HG03460 (cell line): ENCODE results near the gene CIC.
A peak's percentile ranks its signal among the peaks of the same experiment; 100 is the strongest.

Experiments
- ATAC-seq: cut with Tn5 transposase; IDR thresholded peaks from one replicate; pipeline ENCODE4 v1.9.1; 2021; ENCODE audit not compliant: unreplicated experiment

Gene CIC

GRCh38 chr19:42268704-42269477, at the start of gene CIC:
CIC (plus strand) TSS chr19:42269252; CDS start chr19:42271784, 2,532 bp downstream.
- ATAC-seq: peak; percentile 68

DNA sequence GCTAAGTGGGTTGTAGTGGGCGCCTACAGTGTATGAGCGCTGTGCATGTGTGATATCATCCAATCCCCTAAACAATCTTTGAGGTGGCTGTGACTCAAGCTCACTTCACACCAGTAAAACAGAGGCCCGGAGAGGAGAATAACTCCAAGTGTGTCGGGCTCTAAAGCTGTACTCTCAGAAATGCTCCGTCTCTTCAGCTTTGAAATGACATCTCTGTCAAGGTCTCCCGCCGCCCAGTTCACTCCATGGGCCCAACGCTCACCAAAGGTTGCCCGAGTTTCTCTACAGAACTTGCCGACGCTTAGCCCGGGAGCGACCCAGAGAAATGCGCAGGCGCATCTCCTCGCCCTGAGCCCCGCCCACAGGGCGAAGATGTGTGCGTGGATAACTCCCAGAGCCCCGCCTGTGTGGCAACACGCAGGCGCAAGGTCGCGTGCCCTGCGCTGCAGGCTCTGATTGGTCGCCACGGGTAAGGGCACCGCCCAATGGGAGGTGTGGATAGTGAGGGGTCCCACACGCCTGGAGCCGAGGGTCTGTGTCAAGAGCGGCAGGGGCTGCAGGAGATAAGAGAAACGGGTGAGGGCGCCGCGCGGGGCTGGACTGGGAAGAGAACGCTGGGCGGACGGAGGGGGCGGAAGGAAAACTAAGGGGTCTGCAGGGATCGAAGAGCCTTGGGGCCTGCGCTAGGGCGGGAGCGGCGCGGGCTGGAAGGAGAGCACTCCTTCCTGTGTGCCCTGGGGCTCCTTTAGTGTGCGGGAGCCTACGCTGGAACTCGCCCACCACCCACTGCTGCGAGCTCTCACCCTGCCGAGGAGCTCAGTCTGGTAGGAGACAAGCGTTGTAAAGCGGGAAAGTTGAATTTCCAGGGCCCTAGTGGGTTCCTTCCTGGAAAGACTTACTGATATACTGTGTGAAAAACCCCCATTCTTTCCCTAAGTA, 49.0 kb upstream of the CIC start, which contains the start of gene ZNF526:
ZNF526 (plus strand) TSS at position 501 of the 939 bp plus-strand sequence. CDS start 4,092 bp downstream, outside the sequence.
- peak; percentile 74 for ATAC-seq

DNA sequence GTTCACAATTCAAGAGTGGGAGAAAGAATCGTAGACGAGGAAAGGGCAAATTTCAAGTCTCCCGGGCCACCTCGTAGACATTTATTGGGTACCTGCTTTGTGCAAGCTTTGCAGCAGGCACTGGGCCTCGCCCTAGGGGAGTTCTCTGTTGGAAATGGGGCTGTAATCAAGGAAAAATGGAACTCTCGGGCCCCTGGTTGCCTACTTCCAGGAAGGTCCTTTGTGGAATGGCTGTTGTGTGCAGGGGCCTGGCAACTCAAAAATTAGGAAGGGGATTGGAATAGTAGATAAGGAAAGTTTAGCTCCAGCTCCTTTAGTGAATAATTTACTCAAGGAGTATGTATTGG, 48.3 kb upstream of the CIC start:
- ATAC-seq: no peak

DNA sequence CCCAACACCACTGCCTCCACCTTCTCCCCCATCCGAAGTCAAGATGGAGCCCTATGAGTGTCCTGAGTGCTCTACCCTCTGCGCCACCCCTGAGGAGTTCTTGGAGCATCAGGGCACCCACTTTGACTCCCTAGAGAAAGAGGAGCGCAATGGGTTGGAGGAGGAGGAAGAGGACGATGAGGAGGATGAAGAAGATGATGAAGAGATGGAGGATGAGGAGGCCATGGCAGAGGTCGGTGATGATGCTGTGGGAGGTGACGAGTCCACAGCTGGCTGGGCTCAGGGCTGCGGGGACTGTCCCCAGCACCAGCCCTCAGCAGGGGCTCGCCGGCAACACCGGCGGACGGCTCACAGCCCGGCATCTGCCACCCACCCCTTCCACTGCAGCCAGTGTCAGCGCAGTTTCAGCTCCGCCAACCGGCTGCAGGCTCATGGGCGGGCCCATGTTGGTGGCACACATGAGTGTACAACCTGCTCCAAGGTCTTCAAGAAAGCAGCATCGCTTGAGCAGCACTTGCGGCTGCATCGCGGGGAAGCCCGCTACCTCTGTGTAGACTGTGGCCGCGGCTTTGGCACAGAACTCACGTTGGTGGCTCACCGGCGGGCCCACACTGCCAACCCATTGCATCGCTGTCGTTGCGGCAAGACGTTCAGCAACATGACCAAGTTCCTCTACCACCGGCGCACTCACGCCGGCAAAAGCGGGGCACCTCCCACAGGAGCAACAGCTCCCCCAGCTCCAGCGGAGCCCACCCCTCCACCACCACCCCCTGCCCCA, 43.9 kb upstream of the CIC start:
- no peak for ATAC-seq

DNA sequence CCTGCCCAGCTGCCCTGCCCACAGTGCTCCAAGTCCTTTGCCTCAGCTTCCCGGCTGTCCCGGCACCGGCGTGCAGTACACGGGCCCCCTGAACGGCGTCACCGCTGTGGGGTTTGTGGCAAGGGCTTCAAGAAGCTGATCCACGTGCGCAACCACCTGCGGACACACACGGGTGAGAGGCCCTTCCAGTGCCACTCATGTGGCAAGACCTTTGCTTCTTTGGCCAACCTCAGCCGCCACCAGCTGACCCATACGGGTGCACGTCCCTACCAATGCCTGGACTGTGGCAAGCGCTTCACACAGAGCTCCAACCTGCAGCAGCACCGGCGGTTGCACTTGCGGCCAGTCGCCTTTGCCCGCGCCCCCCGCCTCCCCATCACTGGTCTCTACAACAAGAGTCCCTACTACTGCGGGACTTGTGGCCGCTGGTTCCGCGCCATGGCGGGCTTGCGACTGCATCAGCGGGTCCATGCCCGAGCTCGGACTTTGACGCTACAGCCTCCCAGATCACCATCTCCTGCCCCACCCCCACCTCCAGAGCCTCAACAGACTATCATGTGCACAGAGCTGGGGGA, 43.2 kb upstream of the CIC start:
- ATAC-seq: no peak

GRCh38 chr19:42226886-42227285, 42.2 kb upstream of the CIC start:
- no peak for ATAC-seq

- no peak for ATAC-seq
Measured at GRCh38 chr19:42228641-42229040, 40.4 kb upstream of the CIC start.

DNA sequence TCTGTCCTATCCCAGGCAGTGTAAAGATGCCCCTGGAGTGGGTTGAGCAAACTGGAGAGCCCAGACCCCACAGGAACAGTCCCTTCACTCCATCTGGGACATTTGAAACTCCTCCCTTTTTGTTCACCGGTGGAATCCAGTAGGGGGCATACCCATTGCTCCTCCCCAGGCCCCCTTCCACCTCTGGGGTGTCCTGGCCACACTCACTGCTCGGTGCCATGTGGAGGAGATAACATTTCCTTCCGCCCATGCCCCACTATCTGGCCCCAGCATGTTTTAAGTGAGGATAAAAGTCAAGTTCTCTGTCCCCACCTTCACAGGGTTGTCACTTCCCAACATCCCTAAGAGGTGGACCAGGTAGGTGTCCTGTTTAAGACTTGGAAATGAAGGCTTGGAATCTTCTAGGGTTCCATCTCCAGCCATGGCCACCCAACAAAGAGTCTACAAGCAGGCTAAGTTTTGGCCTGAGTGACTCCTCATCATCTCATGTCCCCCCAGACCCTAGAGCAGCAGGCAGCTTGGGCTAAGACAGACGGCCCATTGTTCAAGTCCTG, 39.7 kb upstream of the CIC start:
- no peak for ATAC-seq

DNA sequence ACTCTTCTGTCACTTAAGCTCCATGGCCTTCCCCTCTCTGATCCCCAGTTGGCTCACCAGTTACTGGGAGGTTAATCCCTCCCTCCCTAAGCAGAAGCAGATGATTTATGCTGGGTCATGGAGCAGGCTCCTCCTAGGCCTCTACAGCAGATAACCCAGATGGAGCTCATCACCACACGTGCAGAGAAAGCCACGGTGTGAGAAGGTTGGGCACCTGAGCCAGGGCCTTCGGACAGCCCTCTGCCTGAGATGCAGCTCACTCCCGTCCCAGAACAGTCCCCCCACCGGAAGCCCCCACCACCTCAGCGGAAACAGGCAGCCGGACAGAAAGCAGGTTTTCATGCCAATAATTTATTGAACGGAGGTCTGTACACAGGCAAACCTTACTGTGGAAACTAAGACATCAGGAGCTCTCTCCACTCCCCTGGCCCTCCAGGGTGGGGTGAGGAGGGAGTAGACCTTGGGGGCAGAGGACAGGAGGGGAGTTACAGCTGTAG, 39.1 kb upstream of the CIC start:
- ATAC-seq: no peak

GRCh38 chr19:42230571-42230970, 38.5 kb upstream of the CIC start:
- no peak for ATAC-seq

DNA sequence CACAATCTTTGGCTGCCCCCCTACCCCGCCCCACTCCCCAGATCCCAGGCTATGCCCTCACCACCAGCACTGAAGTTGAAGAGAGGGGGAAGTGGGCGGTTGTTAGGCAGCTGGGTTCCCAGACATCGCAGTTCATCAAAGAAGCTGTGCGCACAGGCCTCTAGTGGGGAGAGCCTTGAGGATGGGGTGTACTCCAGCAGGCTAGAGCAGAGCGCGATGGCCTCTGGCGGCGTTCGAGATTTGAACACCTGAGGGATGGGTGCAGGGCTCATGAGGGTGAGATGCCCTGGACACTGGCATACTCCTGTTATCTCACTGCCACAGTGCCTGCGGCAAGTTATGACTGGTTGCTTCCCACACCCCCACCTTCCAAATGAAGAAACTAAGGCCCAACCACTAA, 36.6 kb upstream of the CIC start:
- ATAC-seq: no peak

- no peak for ATAC-seq
Measured at GRCh38 chr19:42233106-42233505, 35.9 kb upstream of the CIC start.

- ATAC-seq: no peak
Measured at GRCh38 chr19:42233678-42234292, 35.3 kb upstream of the CIC start.

- ATAC-seq: no peak
Measured at GRCh38 chr19:42234364-42234763, 34.7 kb upstream of the CIC start.

DNA sequence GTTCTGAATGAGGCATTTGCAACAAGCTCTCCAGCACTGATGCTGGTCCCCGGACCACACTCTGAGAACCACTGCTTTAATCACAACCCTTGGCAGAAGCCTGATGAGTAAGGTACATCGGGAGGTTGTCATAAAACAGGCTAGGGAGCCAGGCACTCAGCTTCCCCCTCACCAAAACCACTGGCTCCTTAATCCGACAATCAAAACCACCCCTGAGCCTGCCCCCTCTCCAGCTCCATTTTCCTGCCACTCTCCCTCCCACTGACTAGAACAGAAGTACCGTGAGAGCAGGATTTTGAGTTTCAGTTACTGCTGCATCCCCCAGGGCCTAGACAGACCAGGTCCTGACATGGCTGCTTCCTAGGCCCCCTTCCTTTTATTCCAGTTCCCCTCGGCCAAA, 33.9 kb upstream of the CIC start:
- ATAC-seq: no peak

GRCh38 chr19:42239544-42240220, 29.4 kb upstream of the CIC start:
- no peak for ATAC-seq

GRCh38 chr19:42241279-42241678, 27.8 kb upstream of the CIC start:
- no peak for ATAC-seq

DNA sequence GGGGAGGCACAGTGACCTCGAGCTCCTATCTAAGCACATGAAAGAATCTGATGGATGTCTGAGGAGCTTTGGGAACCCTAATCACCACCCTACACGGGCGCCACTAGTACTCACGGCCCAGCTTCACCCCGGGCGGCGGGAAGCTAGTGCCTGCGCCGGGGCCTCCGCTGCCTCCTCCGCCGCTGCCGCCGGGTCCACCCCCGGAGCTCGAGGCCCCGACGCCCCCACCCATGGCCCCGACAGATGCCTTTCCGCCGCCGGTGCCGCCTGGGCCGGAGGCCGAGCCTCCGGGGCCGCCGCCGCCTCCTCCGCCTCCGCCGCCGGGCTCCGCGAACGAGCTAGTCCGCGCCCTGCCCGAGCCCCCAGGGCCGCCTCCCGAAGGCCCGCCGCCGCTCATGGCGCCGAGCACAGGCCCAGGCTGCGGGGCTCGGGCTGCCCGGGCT, 27.0 kb upstream of the CIC start:
- ATAC-seq: no peak
